Esophagus muscularis mucosa (tissue), 4 donors: ENCODE data around the gene TMC4. TPM values are rescaled to one million over a fixed set of nuclear protein-coding genes. Genes with fewer than 3 reads are reported as not detected.

ENCODE experiments used
- DNase-seq: peaks from one replicate; pipeline ENCODE4 v3.0.0-alpha.2; 2017; ENCODE audit errors: extremely low spot score
- H3K27ac ChIP-seq, 4 donors: fragments of 200-600 bp; sonication (generic); replicated peaks in 1 of 4; 1 replicate in 3 of 4; 2 replicates in 1 of 4; pipeline ENCODE4 v1.5.1; 2016 to 2019; ENCODE audit warnings: mild to moderate bottlenecking in 1 of 4
- H3K27me3 ChIP-seq, 4 donors: fragments of 200-600 bp; sonication (generic); one replicate each; pipeline versions ENCODE4 v1.5.1 to v1.6.0; 2016 to 2019
- H3K36me3 ChIP-seq, 4 donors: fragments of 200-600 bp; sonication (generic); one replicate each; pipeline ENCODE4 v1.5.1; 2016 to 2019
- H3K4me1 ChIP-seq, 4 donors: fragments of 200-600 bp; sonication (generic); one replicate each; pipeline ENCODE4 v1.5.1; 2016 to 2019
- H3K4me3 ChIP-seq, 4 donors: fragments of 200-600 bp; sonication (generic); 1 replicate in 2 of 4; 2 replicates in 2 of 4; pipeline ENCODE4 v1.5.1; 2016 to 2019; ENCODE audit warnings: mild to moderate bottlenecking in 4 of 4, moderate library complexity in 1 of 4
- H3K9me3 ChIP-seq, 4 donors: fragments of 200-600 bp; sonication (generic); 1 replicate in 3 of 4; 2 replicates in 1 of 4; pipeline ENCODE4 v1.5.1; 2016 to 2019
- CTCF ChIP-seq, 3 experiments: fragments of 200-600 bp in 2 of 3; fragments of 450-650 bp in 1 of 3; sonication (generic) in 2 of 3; IDR thresholded peaks; one replicate each; pipeline ENCODE4 v1.5.1; 2017 to 2019; ENCODE audit warnings: antibody characterized with exemption in 3 of 3, mild to moderate bottlenecking in 2 of 3, moderate library complexity in 1 of 3
- EP300 ChIP-seq: sonication (generic); formaldehyde crosslinking; IDR thresholded peaks from one replicate; pipeline ENCODE4 v1.6.1; 2017; ENCODE audit warnings: antibody characterized with exemption
- POLR2A ChIP-seq: fragments of 450-650 bp; IDR thresholded peaks from one replicate; pipeline ENCODE4 v1.6.1; 2017; ENCODE audit warnings: antibody characterized with exemption, moderate library complexity, mild to moderate bottlenecking, low read depth
- POLR2AphosphoS5 ChIP-seq, 2 donors: sonication (generic); formaldehyde crosslinking; IDR thresholded peaks; one replicate each; pipeline ENCODE4 v1.6.1; 2017; ENCODE audit warnings: antibody characterized with exemption in 2 of 2
- WGBS: methylation state at CpG from one replicate; pipeline ENCODE4 v1.1.5; 2018; 5-methylcytosine and 5-hydroxymethylcytosine counted together
- intact Hi-C: fragments of 100-400 bp; cut with DNase I; formaldehyde crosslinking; loops from one replicate; pipeline ENCODE4 v1.15.1; 2023
- total RNA-seq, 4 donors: library from RNA; depleted of rRNA; stranded (reverse); fragments of >200 nt; gene quantifications; one replicate each; pipeline versions ENCODE4 v1.1.0 to v1.2.1, GENCODE V29; 2016

The TMC4 gene
- total RNA-seq, 4 donors from 2014 or later = 0.26 to 0.98 (median 0.33) TPM; not detected in 1

DNA sequence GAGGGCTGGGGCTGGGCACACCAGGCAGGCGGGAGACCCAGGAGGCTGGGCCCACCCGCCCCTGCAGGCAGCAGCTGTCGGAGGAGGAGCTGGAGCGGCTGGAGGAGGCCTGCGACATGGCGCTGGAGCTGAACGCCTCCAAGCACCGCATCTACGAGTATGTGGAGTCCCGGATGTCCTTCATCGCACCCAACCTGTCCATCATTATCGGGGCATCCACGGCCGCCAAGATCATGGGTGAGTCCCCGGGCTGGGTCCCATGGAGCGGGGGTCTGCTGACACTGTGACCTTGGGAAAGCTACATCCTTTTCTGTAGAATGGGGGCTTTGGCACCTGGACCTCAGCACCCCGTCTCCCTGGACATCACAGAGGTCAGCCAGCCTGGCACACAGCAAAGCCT is 49.3 kb downstream of the TMC4 start:
- whole genome bisulfite sequencing = 87% methylated on average over 6 of the region's 17 CpGs
- H3K4me3 ChIP-seq = no peak overlapping the region
- no peaks in the 10 kb centered on the region for H3K27me3 ChIP-seq
- no peaks in the 10 kb centered on the region for H3K9me3 ChIP-seq
- no peak for DNase-seq
- intact Hi-C loops = no loop called here
- no peaks in the 10 kb centered on the region for H3K4me1 ChIP-seq
- no peak overlapping the region for H3K27ac ChIP-seq
- TF ChIP-seq EP300 (no peak), POLR2A (no peak), CTCF (IDR thresholded peaks at IDR 0.05) (no peak), POLR2AphosphoS5 (IDR thresholded peaks at IDR 0.05) (no peak)
- H3K36me3 ChIP-seq = peaks cover 69 to 100% (median 99%) of the 10 kb centered on the region in 4 donors

DNA sequence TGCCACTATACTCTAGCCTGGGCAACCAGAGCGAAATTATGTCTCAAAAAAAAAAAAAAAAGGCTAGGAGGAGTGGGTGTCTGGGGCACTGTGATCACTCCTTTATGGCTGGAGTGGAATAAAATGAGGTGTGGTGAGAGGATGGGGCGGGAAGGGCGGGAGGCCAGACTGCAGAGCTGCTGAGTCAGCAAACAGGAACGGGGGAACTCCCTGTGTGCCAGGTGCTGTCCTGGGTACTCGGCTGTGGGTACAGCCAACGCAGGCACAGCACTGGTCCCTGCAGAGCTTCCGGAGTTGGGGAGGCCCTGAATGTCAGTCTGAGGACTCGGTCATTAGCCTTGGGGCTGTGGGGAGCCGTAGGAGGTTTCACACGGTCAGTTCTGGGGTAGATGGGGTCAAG is 51.7 kb downstream of the TMC4 start:
- Histone ChIP-seq H3K9me3 (no peaks in the 10 kb centered on the region), H3K36me3 (peaks cover 51 to 83% (median 80%) of the 10 kb centered on the region in 4 donors), H3K27me3 (no peaks in the 10 kb centered on the region), H3K27ac (no peak overlapping the region), H3K4me1 (peaks cover 9 to 11% (median 11%) of the 10 kb centered on the region in 4 donors), H3K4me3 (no peak overlapping the region)
- WGBS = 96% methylated on average over 9 of the region's 10 CpGs
- TF ChIP-seq EP300 = no peak
- TF ChIP-seq POLR2AphosphoS5 (IDR thresholded peaks at IDR 0.05) = no peak
- no peak for TF ChIP-seq CTCF (IDR thresholded peaks at IDR 0.05)
- TF ChIP-seq POLR2A = no peak
- intact Hi-C loops = no loop called here
- DNase-seq = no peak

GRCh38 chr19:54115109-54116063 is 57.6 kb downstream of the TMC4 start, which contains the start of the genes PRPF31 and TFPT:
Gene PRPF31 (plus strand): TSS chr19:54115754. CDS start chr19:54118279, 2,525 bp downstream.
Gene TFPT (minus strand): TSS chr19:54115657. CDS start chr19:54115269, 388 bp downstream.
- no peak for TF ChIP-seq CTCF (IDR thresholded peaks at IDR 0.05)
- peak; percentile 93 to 96 for TF ChIP-seq POLR2AphosphoS5 (IDR thresholded peaks at IDR 0.05)
- no peak for TF ChIP-seq EP300
- TF ChIP-seq POLR2A = peak; percentile 69
- intact Hi-C loops = no loop called here
- peak within 1 kb of the TSS; percentile 82 to 92 (median 88) for H3K27ac ChIP-seq

GRCh38 chr19:54114340-54115108 is 58.4 kb downstream of the TMC4 start:
- no peak for DNase-seq

More at GRCh38 chr19:54115109-54116063, 57.6 kb downstream of the TMC4 start, which contains the start of the genes PRPF31 and TFPT:
- DNase-seq = peak; percentile 99
- Histone ChIP-seq H3K27me3 (no peaks in the 10 kb centered on the region), H3K36me3 (peaks cover 6 to 45% (median 36%) of the 10 kb centered on the region in 4 donors), H3K9me3 (no peaks in the 10 kb centered on the region), H3K4me3 (peak within 1 kb of the TSS; percentile 75 to 79 (median 77)), H3K4me1 (peaks cover 22 to 34% (median 32%) of the 10 kb centered on the region in 4 donors)
- under 1% methylated on average over 36 of the region's 60 CpGs for WGBS

More at GRCh38 chr19:54114340-54115108, 58.4 kb downstream of the TMC4 start:
- peak overlapping the region; percentile 82 to 92 (median 88) for H3K27ac ChIP-seq
- H3K4me3 ChIP-seq = peak overlapping the region; percentile 75 to 79 (median 77)
- H3K36me3 ChIP-seq = peaks cover 11 to 45% (median 36%) of the 10 kb centered on the region in 4 donors
- no peaks in the 10 kb centered on the region for H3K27me3 ChIP-seq
- H3K9me3 ChIP-seq = no peaks in the 10 kb centered on the region
- WGBS = 18% methylated on average over 25 of the region's 28 CpGs
- intact Hi-C loops = no loop called here
- TF ChIP-seq POLR2A (no peak), CTCF (IDR thresholded peaks at IDR 0.05) (no peak), POLR2AphosphoS5 (IDR thresholded peaks at IDR 0.05) (no peak), EP300 (no peak)
- peaks cover 22 to 34% (median 32%) of the 10 kb centered on the region in 4 donors for H3K4me1 ChIP-seq
